Measurements from ENCODE around the gene DPYSL5. TPM values are rescaled to one million over a fixed set of nuclear protein-coding genes. Genes with fewer than 3 reads are reported as not detected.
"Not testable (repeated sequence)": the region's sequence is repeated elsewhere in the genome, so short reads cannot be mapped to it uniquely, and the experiment has no call there.

The DPYSL5 gene
- total RNA-seq, 5 donors from 2014 or later (not counting 1 experiment from before 2014, with no cell fraction given) = not detected

DNA sequence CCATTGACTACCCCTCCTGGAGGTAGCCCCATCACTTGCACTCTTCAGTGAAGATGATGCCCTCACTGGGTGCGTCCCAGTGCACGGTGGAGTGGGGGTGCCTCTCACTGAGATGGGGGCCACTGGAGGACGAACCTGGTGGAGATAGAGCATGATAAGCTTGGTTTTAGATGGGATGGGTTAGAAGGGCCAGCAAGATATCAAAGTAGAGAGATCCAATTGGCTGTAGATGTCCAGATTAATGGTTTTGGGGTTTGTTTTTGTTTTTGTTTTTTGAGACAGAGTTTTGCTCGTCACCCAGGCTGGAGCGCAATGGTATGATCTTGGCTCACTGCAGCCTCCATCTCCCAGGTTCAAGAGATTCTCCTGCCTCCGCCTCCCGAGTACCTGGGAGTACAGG, 28.3 kb downstream of the DPYSL5 start:
- H3K27ac ChIP-seq (ENCODE audit: low read length) = no peak overlapping the region
- 90% methylated on average over 4 of the region's 7 CpGs for WGBS (ENCODE audit: insufficient coverage)
- Mint-ChIP-seq H3K27ac (no peak overlapping the region), H3K36me3 (no peaks in the 10 kb centered on the region), H3K4me1 (no peaks in the 10 kb centered on the region), H3K27me3 (peaks cover 17 to 26% of the 10 kb centered on the region in 2 donors), H3K4me3 (no peak overlapping the region), H3K9me3 (no peaks in the 10 kb centered on the region)
- no peak overlapping the region for H3K4me3 ChIP-seq (ENCODE audit: control insufficient read depth in 1 of 2, extremely low read depth in 1 of 2, low read length in 1 of 2)
- CTCF ChIA-PET = no interaction called here
- no peaks in the 10 kb centered on the region for H3K9me3 ChIP-seq
- H3K27me3 ChIP-seq (replicated peaks in 1 of 2; ENCODE audit: control insufficient read depth in 2 of 2, extremely low read depth in 1 of 2, insufficient read depth in 2 of 2, low read length in 1 of 2) = peaks cover 2 to 29% of the 10 kb centered on the region in 2 experiments
- no peaks in the 10 kb centered on the region for H3K4me1 ChIP-seq (ENCODE audit: control insufficient read depth in 1 of 2, extremely low read depth in 1 of 2, insufficient read depth in 2 of 2, low read length in 2 of 2)
- DNase-seq (no peak), ATAC-seq (replicated peaks in 1 of 4) (no peak)
- no peaks in the 10 kb centered on the region for H3K36me3 ChIP-seq (ENCODE audit: control insufficient read depth in 2 of 2, extremely low read depth in 1 of 2, insufficient read depth in 1 of 2, low read length in 1 of 2)
- POLR2A ChIA-PET = no interaction called here

DNA sequence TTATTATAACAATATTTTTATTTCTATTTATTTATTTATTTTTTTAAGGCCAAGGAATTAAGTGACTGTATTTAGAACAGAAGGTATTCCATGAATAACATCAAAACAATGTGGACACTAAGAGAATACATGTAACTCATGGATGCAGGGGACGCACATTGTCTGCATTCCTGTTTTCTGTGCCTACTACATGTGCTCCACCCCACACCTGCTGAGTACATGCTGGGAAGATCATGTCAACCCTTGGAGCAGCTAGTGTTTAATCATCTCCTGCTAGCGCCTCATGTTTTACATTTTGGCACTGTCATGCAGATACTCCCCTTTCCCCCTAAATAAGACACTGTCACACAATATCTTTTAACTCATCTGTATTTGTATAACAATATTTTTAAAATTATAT, 29.3 kb downstream of the DPYSL5 start:
- ChIA-PET POLR2A (no interaction called here), CTCF (no interaction called here)
- Histone ChIP-seq H3K27ac (ENCODE audit: low read length) (no peak overlapping the region), H3K27me3 (replicated peaks in 1 of 2; ENCODE audit: control insufficient read depth in 2 of 2, extremely low read depth in 1 of 2, insufficient read depth in 2 of 2, low read length in 1 of 2) (peaks cover 2 to 30% of the 10 kb centered on the region in 2 experiments), H3K4me3 (ENCODE audit: control insufficient read depth in 1 of 2, extremely low read depth in 1 of 2, low read length in 1 of 2) (no peak overlapping the region), H3K36me3 (ENCODE audit: control insufficient read depth in 2 of 2, extremely low read depth in 1 of 2, insufficient read depth in 1 of 2, low read length in 1 of 2) (no peaks in the 10 kb centered on the region), H3K4me1 (ENCODE audit: control insufficient read depth in 1 of 2, extremely low read depth in 1 of 2, insufficient read depth in 2 of 2, low read length in 2 of 2) (no peaks in the 10 kb centered on the region), H3K9me3 (no peaks in the 10 kb centered on the region)
- Mint-ChIP-seq H3K36me3 (no peaks in the 10 kb centered on the region), H3K4me3 (no peak overlapping the region), H3K9me3 (no peaks in the 10 kb centered on the region), H3K27ac (no peak overlapping the region), H3K27me3 (peaks cover 16 to 24% of the 10 kb centered on the region in 2 donors), H3K4me1 (no peaks in the 10 kb centered on the region)
- DNase-seq (no peak), ATAC-seq (replicated peaks in 1 of 4) (no peak)
- WGBS (ENCODE audit: insufficient coverage) = 100% methylated on average over 1 of the region's 2 CpGs

- Mint-ChIP-seq H3K4me1 (no peaks in the 10 kb centered on the region), H3K36me3 (no peaks in the 10 kb centered on the region), H3K27ac (no peak overlapping the region), H3K27me3 (peaks cover 22% of the 10 kb centered on the region in 2 donors), H3K9me3 (no peaks in the 10 kb centered on the region), H3K4me3 (no peak overlapping the region)
- H3K27ac ChIP-seq (ENCODE audit: low read length) = no peak overlapping the region
- 43% methylated on average over 2 of the region's 2 CpGs for WGBS (ENCODE audit: insufficient coverage)
- H3K4me1 ChIP-seq (ENCODE audit: control insufficient read depth in 1 of 2, extremely low read depth in 1 of 2, insufficient read depth in 2 of 2, low read length in 2 of 2) = no peaks in the 10 kb centered on the region
- H3K4me3 ChIP-seq (ENCODE audit: control insufficient read depth in 1 of 2, extremely low read depth in 1 of 2, low read length in 1 of 2) = no peak overlapping the region
- H3K9me3 ChIP-seq = no peaks in the 10 kb centered on the region
- ATAC-seq (replicated peaks in 1 of 4) (no peak), DNase-seq (no peak)
- POLR2A ChIA-PET = no interaction called here
- CTCF ChIA-PET = no interaction called here
- H3K27me3 ChIP-seq (replicated peaks in 1 of 2; ENCODE audit: control insufficient read depth in 2 of 2, extremely low read depth in 1 of 2, insufficient read depth in 2 of 2, low read length in 1 of 2) = peaks cover 0 to 34% of the 10 kb centered on the region in 2 experiments
- H3K36me3 ChIP-seq (ENCODE audit: control insufficient read depth in 2 of 2, extremely low read depth in 1 of 2, insufficient read depth in 1 of 2, low read length in 1 of 2) = no peaks in the 10 kb centered on the region
Observed at GRCh38 chr2:26880161-26880560, 32.2 kb downstream of the DPYSL5 start.

DNA sequence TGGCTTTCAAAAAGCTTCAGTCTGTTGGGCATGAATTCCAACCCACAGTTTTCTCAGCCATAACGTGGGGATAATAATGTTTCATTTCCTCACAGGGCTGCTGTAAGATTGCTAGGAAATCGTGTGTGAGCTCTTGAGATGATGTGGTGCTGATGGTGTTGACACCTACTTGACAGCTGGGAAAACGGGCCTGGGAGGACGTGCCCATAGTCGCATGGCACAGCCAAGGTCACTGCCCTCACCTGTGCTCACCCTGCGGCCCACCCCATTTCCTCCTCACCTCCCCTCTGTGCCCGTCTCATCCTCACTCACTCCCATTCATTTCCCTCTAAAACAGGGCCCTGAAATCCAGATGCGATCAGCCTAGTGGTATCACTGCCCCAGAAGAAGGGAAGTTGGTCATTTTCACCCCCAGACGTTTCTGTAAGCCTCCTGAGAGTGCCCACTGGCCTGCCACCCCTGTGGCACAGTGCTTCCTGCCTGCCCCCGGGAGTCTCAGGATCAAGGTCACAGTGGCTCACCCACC, 33.0 kb downstream of the DPYSL5 start:
- Histone ChIP-seq H3K4me3 (ENCODE audit: control insufficient read depth in 1 of 2, extremely low read depth in 1 of 2, low read length in 1 of 2) (no peak overlapping the region), H3K4me1 (ENCODE audit: control insufficient read depth in 1 of 2, extremely low read depth in 1 of 2, insufficient read depth in 2 of 2, low read length in 2 of 2) (no peaks in the 10 kb centered on the region), H3K27me3 (replicated peaks in 1 of 2; ENCODE audit: control insufficient read depth in 2 of 2, extremely low read depth in 1 of 2, insufficient read depth in 2 of 2, low read length in 1 of 2) (peaks cover 0 to 41% of the 10 kb centered on the region in 2 experiments), H3K9me3 (no peaks in the 10 kb centered on the region), H3K36me3 (ENCODE audit: control insufficient read depth in 2 of 2, extremely low read depth in 1 of 2, insufficient read depth in 1 of 2, low read length in 1 of 2) (no peaks in the 10 kb centered on the region), H3K27ac (ENCODE audit: low read length) (no peak overlapping the region)
- POLR2A ChIA-PET = no interaction called here
- Mint-ChIP-seq H3K4me1 (no peaks in the 10 kb centered on the region), H3K4me3 (no peak overlapping the region), H3K36me3 (no peaks in the 10 kb centered on the region), H3K9me3 (no peaks in the 10 kb centered on the region), H3K27me3 (peaks cover 25% of the 10 kb centered on the region in 2 donors), H3K27ac (no peak overlapping the region)
- CTCF ChIA-PET = no interaction called here
- ATAC-seq (replicated peaks in 1 of 4) = no peak
- 59% methylated on average over 9 of the region's 10 CpGs for WGBS (ENCODE audit: insufficient coverage)
- DNase-seq = no peak

GRCh38 chr2:26882220-26882619, 34.3 kb downstream of the DPYSL5 start:
- DNase-seq; H3K9me3 Mint-ChIP-seq; H3K4me1 Mint-ChIP-seq; H3K27ac ChIP-seq (ENCODE audit: low read length); POLR2A ChIA-PET; CTCF ChIA-PET; H3K4me3 Mint-ChIP-seq; H3K4me1 ChIP-seq (ENCODE audit: control insufficient read depth in 1 of 2, extremely low read depth in 1 of 2, insufficient read depth in 2 of 2, low read length in 2 of 2); ATAC-seq (replicated peaks in 1 of 4); H3K9me3 ChIP-seq; H3K36me3 Mint-ChIP-seq; H3K36me3 ChIP-seq (ENCODE audit: control insufficient read depth in 2 of 2, extremely low read depth in 1 of 2, insufficient read depth in 1 of 2, low read length in 1 of 2); H3K27ac Mint-ChIP-seq; H3K4me3 ChIP-seq (ENCODE audit: control insufficient read depth in 1 of 2, extremely low read depth in 1 of 2, low read length in 1 of 2): not testable (repeated sequence)
- H3K27me3 ChIP-seq (replicated peaks in 1 of 2; ENCODE audit: control insufficient read depth in 2 of 2, extremely low read depth in 1 of 2, insufficient read depth in 2 of 2, low read length in 1 of 2) = peaks cover 0 to 38% of the 10 kb centered on the region in 2 experiments
- WGBS (ENCODE audit: insufficient coverage) = no CpG with 5 or more reads among the region's 3 CpGs
- H3K27me3 Mint-ChIP-seq = peaks cover 23 to 25% of the 10 kb centered on the region in 2 donors

GRCh38 chr2:26883956-26884355, 36.0 kb downstream of the DPYSL5 start:
- peaks cover 21 to 23% of the 10 kb centered on the region in 2 donors for H3K27me3 Mint-ChIP-seq
- POLR2A ChIA-PET = no interaction called here

GRCh38 chr2:26884486-26884885, 36.6 kb downstream of the DPYSL5 start:
- Histone ChIP-seq H3K27me3 (replicated peaks in 1 of 2; ENCODE audit: control insufficient read depth in 2 of 2, extremely low read depth in 1 of 2, insufficient read depth in 2 of 2, low read length in 1 of 2) (peaks cover 0 to 37% of the 10 kb centered on the region in 2 experiments), H3K4me3 (ENCODE audit: control insufficient read depth in 1 of 2, extremely low read depth in 1 of 2, low read length in 1 of 2) (no peak overlapping the region), H3K27ac (ENCODE audit: low read length) (no peak overlapping the region), H3K9me3 (no peaks in the 10 kb centered on the region), H3K4me1 (ENCODE audit: control insufficient read depth in 1 of 2, extremely low read depth in 1 of 2, insufficient read depth in 2 of 2, low read length in 2 of 2) (no peaks in the 10 kb centered on the region), H3K36me3 (ENCODE audit: control insufficient read depth in 2 of 2, extremely low read depth in 1 of 2, insufficient read depth in 1 of 2, low read length in 1 of 2) (no peaks in the 10 kb centered on the region)
- Mint-ChIP-seq H3K27ac (no peak overlapping the region), H3K4me3 (no peak overlapping the region), H3K9me3 (no peaks in the 10 kb centered on the region), H3K27me3 (peaks cover 20 to 23% of the 10 kb centered on the region in 2 donors), H3K4me1 (no peaks in the 10 kb centered on the region), H3K36me3 (no peaks in the 10 kb centered on the region)
- CTCF ChIA-PET = interaction anchor here in 1 of 2 donors (0.5 kb wide), 1 partner anchor 12 kb away, joined by 4 read pairs; no protein-coding TSS in a partner anchor
- ATAC-seq (replicated peaks in 1 of 4) (no peak), DNase-seq (no peak)
- POLR2A ChIA-PET = no interaction called here
- 85% methylated on average over 2 of the region's 3 CpGs for WGBS (ENCODE audit: insufficient coverage)

More at GRCh38 chr2:26883956-26884355, 36.0 kb downstream of the DPYSL5 start:
- no peaks in the 10 kb centered on the region for H3K36me3 ChIP-seq (ENCODE audit: control insufficient read depth in 2 of 2, extremely low read depth in 1 of 2, insufficient read depth in 1 of 2, low read length in 1 of 2)
- H3K27ac ChIP-seq (ENCODE audit: low read length) = no peak overlapping the region
- no peaks in the 10 kb centered on the region for H3K4me1 Mint-ChIP-seq
- H3K9me3 ChIP-seq = no peaks in the 10 kb centered on the region
- no peak overlapping the region for H3K27ac Mint-ChIP-seq
- ATAC-seq (replicated peaks in 1 of 4) = no peak
- H3K9me3 Mint-ChIP-seq = no peaks in the 10 kb centered on the region
- no peaks in the 10 kb centered on the region for H3K36me3 Mint-ChIP-seq
- no peaks in the 10 kb centered on the region for H3K4me1 ChIP-seq (ENCODE audit: control insufficient read depth in 1 of 2, extremely low read depth in 1 of 2, insufficient read depth in 2 of 2, low read length in 2 of 2)
- H3K4me3 ChIP-seq (ENCODE audit: control insufficient read depth in 1 of 2, extremely low read depth in 1 of 2, low read length in 1 of 2) = no peak overlapping the region
- no peak for DNase-seq
- peaks cover 0 to 38% of the 10 kb centered on the region in 2 experiments for H3K27me3 ChIP-seq (replicated peaks in 1 of 2; ENCODE audit: control insufficient read depth in 2 of 2, extremely low read depth in 1 of 2, insufficient read depth in 2 of 2, low read length in 1 of 2)
- CTCF ChIA-PET = no interaction called here
- WGBS (ENCODE audit: insufficient coverage) = 89% methylated on average over 4 of the region's 8 CpGs
- no peak overlapping the region for H3K4me3 Mint-ChIP-seq

All from T-cell (primary cell).